HG03354 (cell line): ENCODE data around the gene GAB1.
"Not testable (repeated sequence)": the region's sequence is repeated elsewhere in the genome, so short reads cannot be mapped to it uniquely, and the experiment has no call there.

ENCODE experiments used
- ATAC-seq: cut with Tn5 transposase; IDR thresholded peaks from one replicate; pipeline ENCODE4 v1.9.1; 2021; ENCODE audit warnings: mild to moderate bottlenecking; ENCODE audit not compliant: unreplicated experiment, poor library complexity, severe bottlenecking

The GAB1 gene

GRCh38 chr4:143335979-143336780 is 496 bp upstream of the GAB1 start:
- peak; percentile 53 for ATAC-seq

- no peak for ATAC-seq
Measured at GRCh38 chr4:143337600-143338287, 1.1 kb downstream of the GAB1 start.

GRCh38 chr4:143338313-143338712 is 1.6 kb downstream of the GAB1 start:
- no peak for ATAC-seq

GRCh38 chr4:143339497-143339896 is 2.8 kb downstream of the GAB1 start:
- ATAC-seq, result no peak

GRCh38 chr4:143341186-143341755 is 4.6 kb downstream of the GAB1 start:
- ATAC-seq, result no peak

- ATAC-seq, result no peak
Measured at GRCh38 chr4:143343276-143343831, 6.7 kb downstream of the GAB1 start.

- no peak for ATAC-seq
Measured at GRCh38 chr4:143344041-143344440, 7.4 kb downstream of the GAB1 start.

- no peak for ATAC-seq
Measured at GRCh38 chr4:143344774-143345173, 8.1 kb downstream of the GAB1 start.

GRCh38 chr4:143345356-143345755 is 8.7 kb downstream of the GAB1 start:
- no peak for ATAC-seq

GRCh38 chr4:143346206-143346605 is 9.5 kb downstream of the GAB1 start:
- no peak for ATAC-seq

- ATAC-seq, result no peak
Measured at GRCh38 chr4:143347484-143348111, 10.9 kb downstream of the GAB1 start.

- no peak for ATAC-seq
Measured at GRCh38 chr4:143348233-143349077, 11.8 kb downstream of the GAB1 start.

GRCh38 chr4:143349858-143350527 is 13.3 kb downstream of the GAB1 start:
- not testable (repeated sequence) for ATAC-seq

GRCh38 chr4:143351149-143351691 is 14.5 kb downstream of the GAB1 start:
- no peak for ATAC-seq

GRCh38 chr4:143351774-143352451 is 15.2 kb downstream of the GAB1 start:
- ATAC-seq, result no peak

- ATAC-seq, result no peak
Measured at GRCh38 chr4:143352720-143353119, 16.0 kb downstream of the GAB1 start.

GRCh38 chr4:143353797-143354196 is 17.1 kb downstream of the GAB1 start:
- ATAC-seq, result no peak

- peak; percentile 30 for ATAC-seq
Measured at GRCh38 chr4:143354990-143355389, 18.3 kb downstream of the GAB1 start.
